ENCODE data around the gene KIF18A. TPM values are rescaled to one million over a fixed set of nuclear protein-coding genes. Genes with fewer than 3 reads are reported as not detected.

Gene KIF18A
- polyA plus RNA-seq, 1 experiment, result 5.0 TPM

DNA sequence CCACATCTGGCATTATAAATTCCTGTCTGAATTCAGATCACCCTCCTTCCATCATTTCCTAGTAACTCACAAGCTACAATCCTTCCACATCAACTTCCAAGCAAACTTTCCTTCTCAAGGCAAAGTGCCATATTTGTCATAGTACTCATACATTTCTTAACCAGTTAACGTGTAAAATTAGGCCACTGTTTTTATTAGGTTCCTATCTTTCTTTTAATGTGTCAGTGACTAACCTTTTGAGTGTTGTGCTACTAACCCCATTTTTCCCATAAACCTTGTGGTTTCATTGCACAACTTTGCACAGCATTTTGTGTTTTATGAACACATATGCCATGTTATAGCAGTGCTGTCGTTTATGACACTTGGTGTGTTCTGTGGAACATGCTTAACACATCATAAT, 90.1 kb downstream of the KIF18A start:
- ChIA-PET POLR2A (no interaction called here), CTCF (interaction anchor here (0.7 kb wide), 1 partner anchor 301 kb away, joined by 3 read pairs; no protein-coding TSS in a partner anchor)
- DNase-seq (ENCODE audit: low read depth), result peak; percentile 37
- no peak for TF ChIP-seq CTCF (IDR thresholded peaks at IDR 0.05; ENCODE audit: insufficient read depth, low read depth, low read length)
- Histone ChIP-seq H3K27me3 (ENCODE audit: control insufficient read depth, insufficient read depth, low read length) (no peaks in the 10 kb centered on the region), H3K4me3 (ENCODE audit: low read depth, low read length) (no peak overlapping the region), H3K36me3 (ENCODE audit: control insufficient read depth, insufficient read depth, low read length) (no peaks in the 10 kb centered on the region)

DNA sequence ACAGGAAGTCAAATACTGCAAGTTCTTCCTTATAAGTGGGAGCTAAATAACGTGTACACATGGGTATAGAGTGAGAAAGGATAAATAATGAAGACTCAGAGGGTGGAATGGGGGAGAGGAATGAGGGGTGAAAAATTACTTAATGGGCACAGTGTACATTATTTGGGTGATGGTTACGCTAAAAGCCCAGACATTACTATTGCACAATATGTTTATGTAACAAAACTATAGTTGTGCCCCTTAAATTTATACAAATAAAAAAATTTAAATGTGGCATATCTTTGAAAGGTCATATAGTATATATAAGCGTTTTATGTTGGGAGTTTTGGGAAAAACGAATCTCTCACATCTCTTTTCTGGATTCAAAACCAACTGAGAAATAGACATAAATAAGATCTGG, 96.1 kb downstream of the KIF18A start:
- no peak for DNase-seq (ENCODE audit: low read depth)
- H3K36me3 ChIP-seq (ENCODE audit: control insufficient read depth, insufficient read depth, low read length), result no peaks in the 10 kb centered on the region
- ChIA-PET POLR2A (no interaction called here), CTCF (no interaction called here)
- TF ChIP-seq CTCF (IDR thresholded peaks at IDR 0.05; ENCODE audit: insufficient read depth, low read depth, low read length), result no peak
- H3K27me3 ChIP-seq (ENCODE audit: control insufficient read depth, insufficient read depth, low read length), result no peaks in the 10 kb centered on the region
- H3K4me3 ChIP-seq (ENCODE audit: low read depth, low read length), result no peak overlapping the region

GRCh38 chr11:28009996-28010395, 98.0 kb downstream of the KIF18A start:
- no peak overlapping the region for H3K4me3 ChIP-seq (ENCODE audit: low read depth, low read length)
- H3K36me3 ChIP-seq (ENCODE audit: control insufficient read depth, insufficient read depth, low read length), result no peaks in the 10 kb centered on the region
- CTCF ChIA-PET, result no interaction called here
- peak; percentile 0 for DNase-seq (ENCODE audit: low read depth)
- no peak for TF ChIP-seq CTCF (IDR thresholded peaks at IDR 0.05; ENCODE audit: insufficient read depth, low read depth, low read length)
- POLR2A ChIA-PET, result no interaction called here
- no peaks in the 10 kb centered on the region for H3K27me3 ChIP-seq (ENCODE audit: control insufficient read depth, insufficient read depth, low read length)

GRCh38 chr11:28009388-28009787, 98.6 kb downstream of the KIF18A start:
- ChIA-PET POLR2A (no interaction called here), CTCF (no interaction called here)
- Histone ChIP-seq H3K4me3 (ENCODE audit: low read depth, low read length) (no peak overlapping the region), H3K36me3 (ENCODE audit: control insufficient read depth, insufficient read depth, low read length) (no peaks in the 10 kb centered on the region), H3K27me3 (ENCODE audit: control insufficient read depth, insufficient read depth, low read length) (no peaks in the 10 kb centered on the region)
- no peak for TF ChIP-seq CTCF (IDR thresholded peaks at IDR 0.05; ENCODE audit: insufficient read depth, low read depth, low read length)
- peak; percentile 41 for DNase-seq (ENCODE audit: low read depth)

- no peak overlapping the region for H3K4me3 ChIP-seq (ENCODE audit: low read depth, low read length)
- ChIA-PET POLR2A (no interaction called here), CTCF (no interaction called here)
- H3K36me3 ChIP-seq (ENCODE audit: control insufficient read depth, insufficient read depth, low read length), result no peaks in the 10 kb centered on the region
- TF ChIP-seq CTCF (IDR thresholded peaks at IDR 0.05; ENCODE audit: insufficient read depth, low read depth, low read length), result no peak
- DNase-seq (ENCODE audit: low read depth), result no peak
- no peaks in the 10 kb centered on the region for H3K27me3 ChIP-seq (ENCODE audit: control insufficient read depth, insufficient read depth, low read length)
Observed at GRCh38 chr11:28003615-28004014, 104.3 kb downstream of the KIF18A start.
